Measurements from ENCODE around the gene SLC17A3.

DNA sequence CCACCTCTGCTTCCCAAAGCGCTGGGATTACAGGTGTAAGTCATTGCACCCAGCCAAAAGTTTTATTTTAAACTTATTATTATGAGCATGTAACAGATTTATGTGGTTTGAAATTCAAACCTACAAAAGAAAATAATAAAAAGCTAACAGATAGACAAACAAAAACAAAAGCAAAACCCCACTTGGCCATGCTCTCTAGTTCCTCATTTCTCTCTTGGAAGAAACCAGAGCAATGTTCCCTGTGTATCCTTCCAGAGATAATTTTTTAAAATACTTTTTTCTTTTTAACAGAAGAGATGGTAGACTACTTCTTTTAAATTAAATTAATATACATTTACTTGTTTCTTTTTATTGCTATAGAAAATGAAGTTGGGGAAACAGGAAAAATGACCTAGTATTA is 28.0 kb upstream of the SLC17A3 start:
- TF ChIP-seq ZNF274 (IDR thresholded peaks at IDR 0.05; ENCODE audit: low read depth, low read length) (no peak), SUZ12 (IDR thresholded peaks at IDR 0.05; ENCODE audit: extremely low read depth, insufficient read depth, insufficient read length) (no peak), YY1 (IDR thresholded peaks at IDR 0.05; ENCODE audit: insufficient read depth, insufficient read length) (no peak)

Data from NT2/D1 (cell line).